ENCODE results near the gene RB1.
A peak's percentile ranks its signal among the peaks of the same experiment; 100 is the strongest.

RB1 gene

GRCh38 chr13:48303359-48304142, at the start of gene RB1:
TSS of gene RB1 (plus strand) at chr13:48303751. CDS start at chr13:48303913, 162 bp downstream.
- DNase-seq (ENCODE audit: low spot score), result peak; percentile 97

- no peak for DNase-seq (ENCODE audit: low spot score)
Measured at GRCh38 chr13:48253849-48254248, 49.7 kb upstream of the RB1 start.

GRCh38 chr13:48255090-48255489, 48.5 kb upstream of the RB1 start:
- no peak for DNase-seq (ENCODE audit: low spot score)

- DNase-seq (ENCODE audit: low spot score), result no peak
Measured at GRCh38 chr13:48255954-48256353, 47.6 kb upstream of the RB1 start.

- no peak for DNase-seq (ENCODE audit: low spot score)
Measured at GRCh38 chr13:48258002-48258401, 45.5 kb upstream of the RB1 start.

GRCh38 chr13:48258430-48258829, 45.1 kb upstream of the RB1 start:
- DNase-seq (ENCODE audit: low spot score), result no peak

- DNase-seq (ENCODE audit: low spot score), result no peak
Measured at GRCh38 chr13:48260970-48261369, 42.6 kb upstream of the RB1 start.

- no peak for DNase-seq (ENCODE audit: low spot score)
Measured at GRCh38 chr13:48263196-48263595, 40.4 kb upstream of the RB1 start.

- no peak for DNase-seq (ENCODE audit: low spot score)
Measured at GRCh38 chr13:48264058-48264457, 39.5 kb upstream of the RB1 start.

- no peak for DNase-seq (ENCODE audit: low spot score)
Measured at GRCh38 chr13:48265217-48265815, 38.2 kb upstream of the RB1 start.

- no peak for DNase-seq (ENCODE audit: low spot score)
Measured at GRCh38 chr13:48266150-48266549, 37.4 kb upstream of the RB1 start.

- no peak for DNase-seq (ENCODE audit: low spot score)
Measured at GRCh38 chr13:48266701-48267639, 36.6 kb upstream of the RB1 start.

- DNase-seq (ENCODE audit: low spot score), result no peak
Measured at GRCh38 chr13:48268019-48268418, 35.5 kb upstream of the RB1 start.

- no peak for DNase-seq (ENCODE audit: low spot score)
Measured at GRCh38 chr13:48273346-48273745, 30.2 kb upstream of the RB1 start.

- DNase-seq (ENCODE audit: low spot score), result no peak
Measured at GRCh38 chr13:48275507-48275906, 28.0 kb upstream of the RB1 start.

GRCh38 chr13:48278806-48279205, 24.7 kb upstream of the RB1 start:
- peak; percentile 54 for DNase-seq (ENCODE audit: low spot score)

- DNase-seq (ENCODE audit: low spot score), result no peak
Measured at GRCh38 chr13:48281556-48281955, 22.0 kb upstream of the RB1 start.

- DNase-seq (ENCODE audit: low spot score), result no peak
Measured at GRCh38 chr13:48291730-48292129, 11.8 kb upstream of the RB1 start.

GRCh38 chr13:48292650-48293049, 10.9 kb upstream of the RB1 start:
- no peak for DNase-seq (ENCODE audit: low spot score)

- DNase-seq (ENCODE audit: low spot score), result no peak
Measured at GRCh38 chr13:48294653-48295052, 8.9 kb upstream of the RB1 start.

GRCh38 chr13:48295271-48295670, 8.3 kb upstream of the RB1 start:
- DNase-seq (ENCODE audit: low spot score), result no peak

GRCh38 chr13:48296528-48296927, 7.0 kb upstream of the RB1 start:
- DNase-seq (ENCODE audit: low spot score), result no peak
